ENCODE results near the gene RAD51C.

GRCh38 chr17:58648236-58648635, 44.2 kb upstream of the RAD51C start:
- TF ChIP-seq, protein P1, sequence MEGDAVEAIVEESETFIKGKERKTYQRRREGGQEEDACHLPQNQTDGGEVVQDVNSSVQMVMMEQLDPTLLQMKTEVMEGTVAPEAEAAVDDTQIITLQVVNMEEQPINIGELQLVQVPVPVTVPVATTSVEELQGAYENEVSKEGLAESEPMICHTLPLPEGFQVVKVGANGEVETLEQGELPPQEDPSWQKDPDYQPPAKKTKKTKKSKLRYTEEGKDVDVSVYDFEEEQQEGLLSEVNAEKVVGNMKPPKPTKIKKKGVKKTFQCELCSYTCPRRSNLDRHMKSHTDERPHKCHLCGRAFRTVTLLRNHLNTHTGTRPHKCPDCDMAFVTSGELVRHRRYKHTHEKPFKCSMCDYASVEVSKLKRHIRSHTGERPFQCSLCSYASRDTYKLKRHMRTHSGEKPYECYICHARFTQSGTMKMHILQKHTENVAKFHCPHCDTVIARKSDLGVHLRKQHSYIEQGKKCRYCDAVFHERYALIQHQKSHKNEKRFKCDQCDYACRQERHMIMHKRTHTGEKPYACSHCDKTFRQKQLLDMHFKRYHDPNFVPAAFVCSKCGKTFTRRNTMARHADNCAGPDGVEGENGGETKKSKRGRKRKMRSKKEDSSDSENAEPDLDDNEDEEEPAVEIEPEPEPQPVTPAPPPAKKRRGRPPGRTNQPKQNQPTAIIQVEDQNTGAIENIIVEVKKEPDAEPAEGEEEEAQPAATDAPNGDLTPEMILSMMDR (optimal IDR thresholded peaks at IDR 0.05 in 1 of 3, IDR thresholded peaks at IDR 0.05 in 1 of 3, conservative IDR thresholded peaks at IDR 0.05 in 1 of 3; ENCODE audit: extremely low read depth in 1 of 3, insufficient read depth in 2 of 3, low read length in 3 of 3), result no peak
- TF ChIP-seq EZH2 (IDR thresholded peaks at IDR 0.05; ENCODE audit: low read length), result no peak
